HUES48 (cell line): ENCODE data around the gene CIDEA.
"Not testable (repeated sequence)": the region's sequence is repeated elsewhere in the genome, so short reads cannot be mapped to it uniquely, and the experiment has no call there.

Experiments
- H3K27ac ChIP-seq: one replicate; pipeline ENCODE4 v1.7.0; 2013; ENCODE audit warnings: low read depth, low read length, inconsistent platforms
- H3K27me3 ChIP-seq: 2 replicates; pipeline ENCODE4 v1.6.1; 2013; ENCODE audit warnings: mild to moderate bottlenecking, low read length; ENCODE audit not compliant: control insufficient read depth, insufficient read depth
- H3K36me3 ChIP-seq: 2 replicates; pipeline ENCODE4 v1.6.1; 2013; ENCODE audit warnings: low read length; ENCODE audit not compliant: control insufficient read depth, insufficient read depth
- H3K4me1 ChIP-seq: 2 replicates; pipeline ENCODE4 v1.6.1; 2013; ENCODE audit warnings: mild to moderate bottlenecking, low read length; ENCODE audit not compliant: control insufficient read depth, insufficient read depth
- H3K4me3 ChIP-seq: 2 replicates; pipeline ENCODE4 v1.5.1; 2013; ENCODE audit warnings: mild to moderate bottlenecking, low read depth, low read length
- H3K9ac ChIP-seq: 2 replicates; pipeline ENCODE4 v1.6.1; 2013; ENCODE audit warnings: mild to moderate bottlenecking, low read depth, low read length, moderate library complexity
- H3K9me3 ChIP-seq: 2 replicates; pipeline ENCODE4 v1.6.1; 2013; ENCODE audit warnings: low read length; ENCODE audit not compliant: control insufficient read depth, insufficient read depth

Gene CIDEA

DNA sequence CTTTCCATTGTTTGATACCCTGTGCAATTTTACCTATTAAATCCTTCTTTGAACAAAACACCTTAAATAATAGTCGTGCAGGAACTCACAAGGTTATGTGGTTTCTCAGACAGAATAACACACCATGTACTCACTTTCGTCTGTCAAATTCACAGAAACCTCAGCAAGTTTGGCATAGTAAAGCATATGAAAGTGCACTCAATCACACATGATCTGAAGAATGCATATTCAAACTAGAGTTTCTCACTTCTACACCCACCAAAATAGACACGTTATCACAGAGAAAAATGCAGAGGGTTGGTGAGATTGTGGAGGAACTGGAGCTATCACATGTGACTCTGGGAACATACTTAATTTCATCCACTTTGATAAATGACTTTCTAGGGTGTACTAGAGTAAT, 25.9 kb upstream of the CIDEA start:
- not testable (repeated sequence) for H3K27ac ChIP-seq

GRCh38 chr18:12230561-12230960, 23.6 kb upstream of the CIDEA start:
- H3K27me3 ChIP-seq, H3K9ac ChIP-seq, H3K36me3 ChIP-seq, H3K9me3 ChIP-seq, H3K4me1 ChIP-seq, H3K27ac ChIP-seq, H3K4me3 ChIP-seq: not testable (repeated sequence)

More for the DNA sequence above, 25.9 kb upstream of the CIDEA start:
- H3K27me3 ChIP-seq, H3K4me3 ChIP-seq, H3K4me1 ChIP-seq, H3K36me3 ChIP-seq, H3K9ac ChIP-seq, H3K9me3 ChIP-seq: not testable (repeated sequence)

DNA sequence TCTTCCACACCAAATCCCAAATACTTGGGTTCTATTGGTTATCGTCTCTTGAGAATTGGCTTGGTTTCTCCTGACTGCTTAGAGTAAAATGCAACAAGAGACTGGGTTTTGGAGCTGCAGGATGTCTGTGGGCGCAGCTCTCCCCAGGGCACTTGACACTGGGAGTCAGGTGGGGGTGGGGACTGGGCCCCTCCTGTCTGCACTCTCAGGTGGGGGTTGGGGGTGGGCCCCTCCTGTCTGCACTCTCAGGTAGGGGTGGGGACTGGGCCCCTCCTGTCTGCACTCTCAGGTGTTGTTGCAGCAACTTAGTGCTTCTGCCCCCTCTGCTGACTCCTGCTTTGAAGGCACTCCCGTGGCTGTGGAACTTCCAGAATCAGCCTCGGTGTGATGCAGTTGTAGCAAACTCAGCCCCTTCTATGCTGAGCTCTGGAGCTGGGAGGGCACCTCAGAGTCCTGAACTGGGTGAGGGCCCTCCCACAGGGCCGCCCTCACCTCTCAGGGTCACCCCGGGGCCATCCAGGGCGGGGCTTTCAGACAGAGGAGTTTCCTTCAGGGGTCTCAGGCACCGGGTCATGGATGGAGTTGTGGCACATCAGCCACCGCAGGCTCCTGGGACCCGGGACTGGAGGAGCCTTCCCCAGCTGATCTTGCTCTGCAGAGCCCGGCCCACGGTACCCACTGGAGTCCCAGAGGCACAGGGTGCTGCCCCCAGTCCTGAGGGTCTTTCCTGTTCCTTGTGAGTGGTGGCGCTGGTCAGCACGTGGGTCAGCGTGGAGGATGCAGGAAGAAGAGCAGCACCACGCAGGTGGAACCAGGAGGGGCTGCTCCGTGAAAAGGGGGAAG, 22.9 kb upstream of the CIDEA start:
- no peaks in the 10 kb centered on the region for H3K9me3 ChIP-seq
- no peaks in the 10 kb centered on the region for H3K4me1 ChIP-seq
- H3K36me3 ChIP-seq: no peaks in the 10 kb centered on the region
- H3K27me3 ChIP-seq: no peaks in the 10 kb centered on the region
- no peak overlapping the region for H3K4me3 ChIP-seq
- no peak overlapping the region for H3K9ac ChIP-seq
- H3K27ac ChIP-seq: no peak overlapping the region

- Histone ChIP-seq H3K4me1 (peaks cover 3% of the 10 kb centered on the region; the same call in 1 of the 2 replicates), H3K27me3 (0 out of 2 replicates have a peak, but pooled peaks cover 5% of the 10 kb centered on the region), H3K27ac (no peak overlapping the region), H3K36me3 (no peaks in the 10 kb centered on the region), H3K4me3 (no peak overlapping the region), H3K9ac (no peak overlapping the region), H3K9me3 (no peaks in the 10 kb centered on the region)
These were observed 22.2 kb upstream of the CIDEA start for GRCh38 chr18:12231986-12232385.

GRCh38 chr18:12233378-12233777, 20.8 kb upstream of the CIDEA start:
- Histone ChIP-seq H3K36me3 (no peaks in the 10 kb centered on the region), H3K9ac (no peak overlapping the region), H3K4me3 (no peak overlapping the region), H3K27me3 (0 out of 2 replicates have a peak, but pooled peaks cover 6% of the 10 kb centered on the region), H3K27ac (no peak overlapping the region), H3K9me3 (no peaks in the 10 kb centered on the region), H3K4me1 (peaks cover 4% of the 10 kb centered on the region; the same call in 1 of the 2 replicates)

DNA sequence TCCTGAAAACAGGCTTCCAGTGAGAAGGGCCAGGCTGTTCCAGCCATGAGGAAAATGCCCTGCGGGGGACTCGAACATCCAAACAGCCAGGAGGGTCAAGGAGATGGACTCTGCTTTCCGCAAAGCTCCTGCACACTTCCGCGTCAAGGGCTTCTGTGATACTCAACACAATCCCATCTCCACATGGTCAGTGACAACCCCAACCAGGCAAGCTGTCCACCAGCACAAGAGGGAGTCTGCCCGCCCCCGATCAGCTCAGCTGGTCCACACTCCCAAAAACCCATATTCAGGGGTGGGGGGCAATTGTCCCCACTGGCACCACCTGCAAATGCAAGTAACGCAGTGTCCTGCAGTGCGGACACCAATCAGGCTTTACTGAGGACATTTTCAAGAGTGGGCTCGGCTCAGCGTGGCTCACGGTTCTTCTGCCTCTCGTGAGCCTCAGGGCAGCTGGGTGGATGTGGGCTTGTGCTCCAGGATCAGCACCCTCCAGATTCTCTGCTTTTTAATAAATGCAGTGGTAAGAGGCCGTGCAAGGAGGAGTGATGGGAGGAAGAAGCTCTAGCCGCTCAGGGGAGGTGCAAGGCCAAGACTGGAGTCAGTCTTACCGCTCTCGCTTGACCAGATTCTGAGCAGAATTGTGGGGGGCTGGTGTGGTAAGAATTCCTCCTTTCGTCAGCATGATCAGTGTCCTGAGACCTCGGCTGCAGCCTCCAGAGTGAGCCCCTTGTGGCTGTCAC, 19.5 kb upstream of the CIDEA start:
- no peak overlapping the region for H3K27ac ChIP-seq

DNA sequence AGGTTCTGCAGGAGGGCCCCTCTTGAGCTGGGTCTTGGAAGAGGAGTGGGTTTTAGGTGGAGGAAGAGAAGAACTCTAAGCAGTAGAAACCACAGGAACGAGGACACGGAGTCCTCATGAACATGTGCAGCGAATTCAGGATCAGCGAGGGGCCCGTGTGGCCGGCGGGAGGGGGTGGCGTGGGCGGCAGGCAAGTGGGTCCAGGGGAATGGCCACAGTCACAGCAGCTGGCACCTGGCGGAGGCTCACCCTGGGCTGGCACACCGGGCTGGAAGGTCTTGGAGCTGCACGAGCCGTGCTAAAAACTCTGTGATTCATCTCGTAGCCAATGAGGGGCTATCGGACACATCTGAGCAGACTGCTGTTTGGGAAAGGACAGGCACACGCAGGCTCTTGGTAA, 18.0 kb upstream of the CIDEA start:
- Histone ChIP-seq H3K4me1 (peaks cover 4% of the 10 kb centered on the region; the same call in 1 of the 2 replicates), H3K27me3 (0 out of 2 replicates have a peak, but pooled peaks cover 6% of the 10 kb centered on the region), H3K4me3 (no peak overlapping the region), H3K9me3 (no peaks in the 10 kb centered on the region), H3K36me3 (no peaks in the 10 kb centered on the region), H3K9ac (no peak overlapping the region), H3K27ac (no peak overlapping the region)

More for the DNA sequence above, 19.5 kb upstream of the CIDEA start:
- Histone ChIP-seq H3K27me3 (0 out of 2 replicates have a peak, but pooled peaks cover 6% of the 10 kb centered on the region), H3K9ac (no peak overlapping the region), H3K36me3 (no peaks in the 10 kb centered on the region), H3K4me1 (peaks cover 4% of the 10 kb centered on the region; the same call in 1 of the 2 replicates), H3K4me3 (no peak overlapping the region), H3K9me3 (no peaks in the 10 kb centered on the region)

DNA sequence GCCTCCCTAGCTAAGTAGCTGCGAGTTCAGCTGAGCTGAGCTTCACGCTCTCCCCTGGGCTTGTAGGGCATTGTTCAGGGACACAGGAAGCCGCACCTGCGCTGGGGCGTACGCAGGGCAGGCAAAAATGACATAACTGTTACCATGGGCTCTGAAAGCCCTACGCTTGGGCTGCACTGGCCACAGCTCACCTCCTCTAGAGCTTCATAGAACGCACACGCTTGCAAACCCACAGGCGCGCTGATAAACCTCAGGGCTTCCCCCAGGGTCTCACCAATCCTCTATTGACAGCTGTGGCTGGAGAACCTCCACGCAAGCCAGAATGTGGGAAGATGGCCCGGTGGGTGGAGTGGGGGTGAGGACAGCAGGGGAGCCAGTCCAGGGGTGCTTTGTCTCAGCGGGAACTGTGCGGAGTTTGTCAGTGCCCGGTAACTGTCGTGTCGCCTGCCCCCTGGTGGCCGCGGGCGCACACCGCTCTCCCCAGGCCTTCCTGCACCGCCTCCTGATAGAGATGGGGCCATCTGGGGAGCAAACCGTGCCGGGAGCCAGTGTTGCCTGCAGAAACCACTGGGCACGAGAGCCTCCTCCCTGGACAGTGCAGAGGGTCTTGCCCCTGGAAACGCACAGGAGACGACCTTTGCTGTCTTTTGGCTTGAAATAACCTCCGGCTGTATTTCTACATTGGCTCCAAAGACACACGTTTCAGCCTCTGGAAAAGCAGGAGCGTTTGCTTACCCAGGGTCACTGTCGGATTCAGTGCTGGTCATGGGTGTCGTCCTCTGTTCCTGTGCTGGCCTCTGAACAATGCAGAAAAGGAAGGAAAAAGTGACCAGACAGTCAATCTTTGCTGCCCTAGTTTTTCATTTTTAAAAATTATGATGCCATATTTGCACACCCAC, 17.0 kb upstream of the CIDEA start:
- no peak overlapping the region for H3K4me3 ChIP-seq
- no peak overlapping the region for H3K9ac ChIP-seq
- no peaks in the 10 kb centered on the region for H3K36me3 ChIP-seq
- H3K27me3 ChIP-seq: 0 out of 2 replicates have a peak, but pooled peaks cover 6% of the 10 kb centered on the region
- H3K27ac ChIP-seq: no peak overlapping the region
- no peaks in the 10 kb centered on the region for H3K9me3 ChIP-seq
- peaks cover 4% of the 10 kb centered on the region; the same call in 1 of the 2 replicates for H3K4me1 ChIP-seq

- H3K9me3 ChIP-seq: no peaks in the 10 kb centered on the region
- H3K27ac ChIP-seq: no peak overlapping the region
- H3K4me3 ChIP-seq: no peak overlapping the region
- peaks cover 4% of the 10 kb centered on the region; the same call in 1 of the 2 replicates for H3K4me1 ChIP-seq
- no peak overlapping the region for H3K9ac ChIP-seq
- H3K36me3 ChIP-seq: no peaks in the 10 kb centered on the region
- H3K27me3 ChIP-seq: 0 out of 2 replicates have a peak, but pooled peaks cover 6% of the 10 kb centered on the region
These were observed 15.3 kb upstream of the CIDEA start for GRCh38 chr18:12238826-12239225.

DNA sequence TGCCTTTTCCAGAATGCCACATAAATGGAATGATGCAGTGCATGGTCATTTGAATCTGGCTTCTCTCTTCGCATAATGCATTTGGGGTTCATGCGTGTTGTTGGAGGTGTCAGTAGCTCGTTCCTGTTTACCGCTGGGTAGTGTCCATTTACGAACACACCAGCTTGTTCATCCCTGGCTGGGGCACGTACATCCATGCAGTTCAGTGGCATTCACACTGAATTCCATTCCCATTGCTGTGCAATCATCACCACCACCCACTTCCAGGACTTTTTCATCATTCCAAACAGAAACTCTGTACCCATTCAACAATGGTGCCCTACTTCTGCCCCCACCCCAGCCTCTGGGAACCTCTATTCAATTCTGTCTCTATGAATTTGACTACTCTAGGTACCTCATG, 14.7 kb upstream of the CIDEA start:
- H3K27me3 ChIP-seq: 0 out of 2 replicates have a peak, but pooled peaks cover 6% of the 10 kb centered on the region
- no peak overlapping the region for H3K4me3 ChIP-seq
- no peaks in the 10 kb centered on the region for H3K9me3 ChIP-seq
- H3K27ac ChIP-seq: no peak overlapping the region
- H3K36me3 ChIP-seq: no peaks in the 10 kb centered on the region
- no peak overlapping the region for H3K9ac ChIP-seq
- H3K4me1 ChIP-seq: peaks cover 4% of the 10 kb centered on the region; the same call in 1 of the 2 replicates
